GM10248 (cell line): ENCODE results near the gene MFN2.

Experiments
- CTCF ChIA-PET: fragments of 300-600 bp; sonication (Branson Sonifier 250); formaldehyde crosslinking; extraction: SDS; loops from one replicate; lab custom pipeline; 2021; ENCODE audit warnings: antibody characterized with exemption; lab: Yijun Ruan, JAX
- POLR2A ChIA-PET: fragments of 350-650 bp; sonication (Branson Sonifier 250); formaldehyde crosslinking; extraction: SDS; loops from one replicate; lab custom pipeline; 2020; ENCODE audit warnings: antibody characterized with exemption; lab: Yijun Ruan, JAX
- DNase-seq: peaks from one replicate; pipeline ENCODE4 v3.0.0; 2012; ENCODE audit errors: extremely low spot score
- TF ChIP-seq, protein P1 (sequence below): IDR thresholded peaks from 2 replicates; pipeline ENCODE4 v1.5.1; 2012; ENCODE audit warnings: mild to moderate bottlenecking, low read depth; ENCODE audit errors: extremely low read depth, missing control alignments, control extremely low read depth

Gene MFN2

DNA sequence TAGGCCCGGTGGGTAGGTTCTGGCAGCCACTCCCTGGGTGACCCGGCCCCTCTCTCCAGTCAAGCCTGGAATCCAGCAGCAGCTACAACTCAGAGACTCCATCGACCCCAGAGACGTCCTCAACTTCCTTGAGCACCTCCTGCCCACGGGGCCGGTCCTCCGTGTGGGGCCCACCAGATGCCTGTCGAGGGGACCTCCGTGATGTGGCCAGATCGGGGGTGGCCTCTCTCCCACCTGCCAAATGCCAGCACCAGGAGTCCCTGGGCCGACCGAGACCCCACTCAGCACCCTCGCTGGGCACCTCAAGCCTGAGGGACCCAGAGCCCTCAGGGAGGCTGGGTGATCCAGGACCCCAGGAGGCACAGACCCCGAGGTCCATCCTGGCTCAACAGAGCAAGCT is 41.8 kb downstream of the MFN2 start:
- DNase-seq: no peak
- POLR2A ChIA-PET: interaction anchor here (2.1 kb wide), 1 partner anchor 18 kb away, joined by 6 read pairs; no protein-coding TSS in a partner anchor
- TF ChIP-seq, protein P1, sequence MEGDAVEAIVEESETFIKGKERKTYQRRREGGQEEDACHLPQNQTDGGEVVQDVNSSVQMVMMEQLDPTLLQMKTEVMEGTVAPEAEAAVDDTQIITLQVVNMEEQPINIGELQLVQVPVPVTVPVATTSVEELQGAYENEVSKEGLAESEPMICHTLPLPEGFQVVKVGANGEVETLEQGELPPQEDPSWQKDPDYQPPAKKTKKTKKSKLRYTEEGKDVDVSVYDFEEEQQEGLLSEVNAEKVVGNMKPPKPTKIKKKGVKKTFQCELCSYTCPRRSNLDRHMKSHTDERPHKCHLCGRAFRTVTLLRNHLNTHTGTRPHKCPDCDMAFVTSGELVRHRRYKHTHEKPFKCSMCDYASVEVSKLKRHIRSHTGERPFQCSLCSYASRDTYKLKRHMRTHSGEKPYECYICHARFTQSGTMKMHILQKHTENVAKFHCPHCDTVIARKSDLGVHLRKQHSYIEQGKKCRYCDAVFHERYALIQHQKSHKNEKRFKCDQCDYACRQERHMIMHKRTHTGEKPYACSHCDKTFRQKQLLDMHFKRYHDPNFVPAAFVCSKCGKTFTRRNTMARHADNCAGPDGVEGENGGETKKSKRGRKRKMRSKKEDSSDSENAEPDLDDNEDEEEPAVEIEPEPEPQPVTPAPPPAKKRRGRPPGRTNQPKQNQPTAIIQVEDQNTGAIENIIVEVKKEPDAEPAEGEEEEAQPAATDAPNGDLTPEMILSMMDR: no peak
- CTCF ChIA-PET: interaction anchor here (1.0 kb wide), 1 partner anchor 9 kb away, joined by 3 read pairs; no protein-coding TSS in a partner anchor

DNA sequence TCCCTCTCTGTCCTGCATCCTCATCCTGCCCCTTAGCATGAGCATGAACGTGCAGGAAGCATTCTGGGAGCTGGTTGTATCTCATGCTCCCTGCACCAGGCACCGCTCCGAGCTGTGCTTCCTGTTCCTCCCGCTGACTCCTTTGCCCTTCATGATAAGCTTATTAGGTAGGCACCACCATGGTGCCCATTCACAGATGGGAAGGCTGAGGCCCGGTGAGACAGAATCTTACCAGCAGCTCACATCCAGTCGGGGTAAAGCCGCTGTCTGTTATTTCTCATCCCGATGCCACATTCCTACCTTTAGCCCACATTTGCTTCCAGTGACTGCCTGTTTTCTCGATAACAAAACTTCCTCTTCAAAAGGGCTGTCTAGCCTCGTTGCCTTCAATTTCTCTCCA is 46.3 kb downstream of the MFN2 start:
- no peak for DNase-seq
- ChIA-PET POLR2A (interaction anchor here (0.9 kb wide), 1 partner anchor 11 kb away, joined by 4 read pairs; no protein-coding TSS in a partner anchor), CTCF (interaction anchor here (0.8 to 1.6 kb wide), 2 partner anchors 11 to 25 kb away, joined by 3 to 4 read pairs; no protein-coding TSS in a partner anchor)
- TF ChIP-seq, protein P1: no peak

DNA sequence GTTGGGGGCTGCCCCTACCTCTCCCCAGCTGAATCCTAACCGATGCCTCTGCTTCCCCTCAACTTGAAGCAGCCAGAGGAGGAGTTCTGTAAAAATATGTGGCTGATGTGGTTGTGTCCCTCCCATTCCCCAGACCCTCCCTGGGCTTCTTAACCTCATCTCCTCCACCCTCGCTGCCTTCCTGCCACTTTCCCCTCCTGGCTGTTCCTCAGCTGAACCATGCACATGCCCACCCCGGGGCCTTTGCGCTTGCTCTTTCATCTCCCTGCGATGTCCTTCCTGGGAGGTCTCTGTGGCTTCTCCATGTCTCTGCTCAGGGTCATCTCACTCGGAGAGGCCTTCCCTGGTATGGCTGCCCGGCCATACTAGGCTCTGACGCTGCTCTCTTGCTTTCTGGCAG is 48.0 kb downstream of the MFN2 start:
- ChIA-PET CTCF (interaction anchor here (1.0 to 1.6 kb wide), 2 partner anchors 12 to 18 kb away, joined by 3 to 4 read pairs; no protein-coding TSS in a partner anchor), POLR2A (interaction anchor here (1.2 kb wide), 1 partner anchor 9 kb away, joined by 4 read pairs; the partner anchor contains the start of gene MIIP)
- TF ChIP-seq, protein P1: no peak
- no peak for DNase-seq

DNA sequence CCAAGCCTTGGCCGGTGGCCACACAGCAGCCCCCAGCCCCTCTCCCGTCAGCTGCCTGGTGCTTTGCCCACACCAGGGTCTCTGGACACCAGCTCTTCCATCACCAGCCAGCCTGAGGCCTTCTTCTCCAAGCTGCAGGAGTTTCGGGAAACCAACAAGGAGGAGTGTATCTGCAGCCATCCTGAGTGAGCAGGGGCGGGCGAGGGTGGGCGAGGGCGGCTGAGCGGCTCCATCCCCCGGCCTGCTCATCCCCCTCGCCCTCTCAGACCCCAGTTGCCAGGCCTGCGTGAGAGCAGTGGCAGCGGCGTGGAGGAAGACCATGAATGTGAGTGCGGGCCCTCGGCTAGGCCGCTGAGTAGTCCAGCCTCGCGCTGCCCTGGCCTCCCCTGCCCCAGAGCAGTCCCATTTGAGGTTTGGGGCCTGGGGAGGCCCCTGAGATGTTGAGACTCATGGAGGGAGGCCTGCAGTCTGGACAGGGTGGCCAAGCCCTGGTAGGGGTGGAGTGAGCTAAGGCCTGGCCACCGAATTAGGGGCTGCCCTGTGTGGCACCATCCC is 48.8 kb downstream of the MFN2 start:
- TF ChIP-seq, protein P1: no peak
- DNase-seq: no peak
- CTCF ChIA-PET: interaction anchor here (1.0 kb wide), 1 partner anchor 10 kb away, joined by 4 read pairs; the partner anchor contains the start of gene MIIP
- POLR2A ChIA-PET: interaction anchor here (0.8 to 4.2 kb wide), 2 partner anchors 10 to 120 kb away, joined by 3 to 34 read pairs; partner anchors contain the start of gene MIIP

DNA sequence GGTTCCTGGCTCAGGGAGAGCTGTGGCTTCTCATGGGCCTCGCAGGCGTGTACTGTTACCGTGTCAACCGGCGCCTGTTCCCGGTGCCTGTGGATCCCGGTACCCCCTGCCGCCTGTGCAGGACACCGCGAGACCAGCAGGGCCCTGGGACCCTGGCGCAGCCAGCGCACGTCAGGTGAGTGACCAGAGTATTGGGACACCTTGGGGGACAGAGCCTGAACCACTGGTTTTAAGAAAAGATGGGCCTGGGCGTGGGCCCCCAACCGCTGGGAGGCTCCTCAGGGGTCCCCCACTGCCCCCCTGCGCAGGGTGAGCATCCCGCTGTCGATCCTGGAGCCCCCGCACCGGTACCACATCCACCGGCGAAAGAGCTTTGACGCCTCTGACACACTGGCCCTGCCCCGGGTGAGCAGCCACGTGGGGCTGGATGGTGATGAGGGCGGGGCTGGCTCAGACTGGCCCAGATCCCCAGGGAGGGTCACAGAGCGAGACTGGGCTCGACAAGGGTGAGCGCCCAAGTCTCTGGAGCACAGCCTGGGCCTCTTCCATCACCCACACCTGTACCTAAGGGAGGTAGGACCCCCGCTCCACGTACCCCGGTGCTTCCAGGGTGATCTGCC is 49.6 kb downstream of the MFN2 start:
- ChIA-PET POLR2A (interaction anchor here (0.8 to 4.2 kb wide), 2 partner anchors 11 to 121 kb away, joined by 3 to 34 read pairs; partner anchors contain the start of gene MIIP), CTCF (interaction anchor here (1.0 to 2.9 kb wide), 7 partner anchors 10 to 63 kb away, joined by 3 to 19 read pairs (median 7); partner anchors contain the start of gene MIIP)
- DNase-seq: no peak
- TF ChIP-seq, protein P1: no peak
